NCI-H1417 (cell line): ENCODE data around the gene PDE9A.
A peak's percentile ranks its signal among the peaks of the same experiment; 100 is the strongest.

Source experiments
- DNase-seq, 3 experiments: peaks; one replicate each; lab custom pipeline; 2025; lab: John Stamatoyannopoulos, UW

Gene PDE9A

GRCh38 chr21:42657676-42658319 is 4.4 kb downstream of the PDE9A start:
- no peak for DNase-seq

GRCh38 chr21:42658320-42659105 is 5.1 kb downstream of the PDE9A start:
- DNase-seq: no peak

GRCh38 chr21:42659416-42660117 is 6.1 kb downstream of the PDE9A start:
- DNase-seq: no peak

GRCh38 chr21:42660118-42660470 is 6.7 kb downstream of the PDE9A start:
- no peak for DNase-seq

GRCh38 chr21:42661688-42662429 is 8.4 kb downstream of the PDE9A start:
- DNase-seq: no peak

- DNase-seq: no peak
Observed at GRCh38 chr21:42662430-42663199, 9.2 kb downstream of the PDE9A start.

GRCh38 chr21:42663200-42663750 is 9.9 kb downstream of the PDE9A start:
- DNase-seq: no peak

GRCh38 chr21:42663860-42664535 is 10.6 kb downstream of the PDE9A start:
- DNase-seq: no peak

GRCh38 chr21:42664614-42665013 is 11.2 kb downstream of the PDE9A start:
- no peak for DNase-seq

- no peak for DNase-seq
Observed at GRCh38 chr21:42665026-42665425, 11.6 kb downstream of the PDE9A start.

GRCh38 chr21:42665484-42665883 is 12.1 kb downstream of the PDE9A start:
- no peak for DNase-seq

- DNase-seq: peak in 1 of 3 experiments; percentile 19
Observed at GRCh38 chr21:42666023-42666747, 12.8 kb downstream of the PDE9A start.

- DNase-seq: no peak
Observed at GRCh38 chr21:42666925-42667324, 13.5 kb downstream of the PDE9A start.

- no peak for DNase-seq
Observed at GRCh38 chr21:42668298-42668992, 15.0 kb downstream of the PDE9A start.

- DNase-seq: no peak
Observed at GRCh38 chr21:42669041-42669440, 15.6 kb downstream of the PDE9A start.

GRCh38 chr21:42670058-42670880 is 16.8 kb downstream of the PDE9A start:
- DNase-seq: no peak

GRCh38 chr21:42670884-42671283 is 17.5 kb downstream of the PDE9A start:
- peak in 2 of 3 experiments; percentile 41 to 70 for DNase-seq
